Left forelimb (tissue), 1 donor: Measurements from ENCODE around the gene FGR.

Experiments used
- DNase-seq: peaks from one replicate; pipeline ENCODE4 v3.0.0-alpha.2; 2018; ENCODE audit warnings: low spot score

Gene FGR

DNA sequence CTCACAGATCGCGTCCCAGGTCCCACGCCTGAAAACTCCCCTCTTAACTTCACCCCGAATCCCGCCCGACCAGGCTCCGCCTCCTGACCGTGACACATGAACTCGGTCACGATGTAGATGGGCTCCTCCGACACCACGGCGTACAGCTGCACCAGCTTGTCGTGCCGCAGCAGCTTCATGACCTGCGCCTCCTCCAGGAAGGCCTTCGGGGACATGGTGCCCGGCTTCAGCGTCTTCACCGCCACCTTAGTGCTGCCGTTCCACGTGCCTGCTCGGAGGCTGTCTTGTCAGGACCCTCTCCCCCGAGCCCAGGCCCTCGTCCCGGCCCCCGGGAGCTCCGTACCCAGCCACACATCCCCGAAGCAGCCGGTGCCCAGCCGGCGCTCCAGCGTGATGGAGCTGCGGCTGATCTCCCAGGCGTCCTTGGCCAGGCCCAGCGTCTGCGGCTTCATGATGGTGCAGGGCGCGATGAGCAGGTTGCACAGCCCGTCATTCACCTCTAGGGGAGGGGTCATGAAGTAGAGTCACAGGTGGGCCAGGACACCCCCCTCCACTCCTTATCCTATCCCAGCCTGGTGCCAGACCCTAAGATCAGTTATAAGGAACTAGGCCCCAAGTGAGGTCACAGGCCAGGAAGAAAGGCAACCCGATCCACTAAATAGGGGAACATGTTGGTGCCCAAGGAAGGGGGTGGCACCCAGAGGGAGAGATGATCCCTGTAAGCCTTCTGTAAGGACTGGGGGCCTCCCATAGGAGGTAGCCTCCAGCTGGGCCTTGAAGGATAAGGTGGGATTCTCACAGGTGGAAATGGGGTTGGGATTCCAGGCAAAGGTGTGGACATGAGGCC, 19.4 kb downstream of the FGR start:
- no peak for DNase-seq

DNA sequence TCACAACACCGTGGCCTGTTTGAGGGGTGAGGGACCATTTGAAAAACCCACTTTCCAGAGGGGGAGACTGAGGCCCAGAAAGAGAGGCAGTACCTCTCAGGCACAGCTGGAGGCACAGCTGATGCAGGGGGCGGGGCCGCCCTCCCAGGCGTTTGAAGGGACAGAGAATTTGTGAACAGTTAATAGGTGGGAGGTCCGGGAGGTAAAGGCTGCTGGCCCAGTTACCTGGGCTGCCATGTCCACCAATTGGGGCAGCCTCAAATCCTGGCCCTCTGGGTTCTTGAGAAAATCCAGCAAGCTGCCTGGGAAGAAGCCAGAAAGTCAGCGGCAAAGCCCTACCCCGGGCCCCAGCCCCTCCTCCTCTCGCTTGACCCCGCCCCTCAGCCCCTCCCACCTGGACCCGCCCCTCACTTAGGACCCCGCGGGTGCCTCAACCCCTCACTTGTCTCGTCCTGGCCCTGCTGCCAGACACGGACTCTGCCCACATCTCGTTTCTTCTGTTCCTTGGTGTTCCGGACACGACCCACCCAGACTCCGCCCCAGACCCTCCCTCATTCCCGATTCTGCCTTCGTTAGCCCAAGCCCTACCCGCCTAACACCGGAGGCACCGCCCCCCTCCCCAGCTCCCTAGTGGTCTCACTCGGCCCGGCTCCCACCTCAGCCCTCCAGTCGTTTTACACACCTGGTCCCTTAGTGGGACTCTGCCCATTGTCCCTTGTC, 20.2 kb downstream of the FGR start:
- DNase-seq, result no peak

DNA sequence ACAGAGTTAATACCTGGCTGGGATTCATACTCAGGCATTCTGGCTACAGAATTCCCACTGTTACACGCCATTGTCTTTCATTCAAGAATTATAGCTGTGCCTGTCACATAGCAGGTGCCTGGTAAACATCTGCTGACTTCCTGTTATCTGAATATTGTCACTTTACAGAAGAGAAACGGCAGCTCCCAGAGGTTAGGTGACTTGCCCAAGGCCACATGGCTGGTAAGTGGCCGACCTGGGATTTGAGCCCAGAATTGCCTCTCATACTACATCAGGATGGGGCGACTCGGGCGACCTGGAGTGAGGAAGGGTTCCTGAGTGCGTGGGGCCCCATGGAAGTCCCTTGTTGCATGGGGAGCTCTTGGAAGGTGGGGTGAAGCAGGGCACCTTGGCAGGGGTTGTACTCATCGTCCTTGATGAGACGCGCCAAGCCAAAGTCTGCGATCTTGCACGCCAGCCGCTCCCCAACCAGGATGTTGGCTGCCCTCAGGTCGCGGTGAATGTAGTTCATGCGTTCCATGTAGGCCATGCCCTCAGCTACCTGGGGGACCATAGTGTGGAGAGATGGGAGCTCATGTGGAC, 20.9 kb downstream of the FGR start:
- no peak for DNase-seq

DNA sequence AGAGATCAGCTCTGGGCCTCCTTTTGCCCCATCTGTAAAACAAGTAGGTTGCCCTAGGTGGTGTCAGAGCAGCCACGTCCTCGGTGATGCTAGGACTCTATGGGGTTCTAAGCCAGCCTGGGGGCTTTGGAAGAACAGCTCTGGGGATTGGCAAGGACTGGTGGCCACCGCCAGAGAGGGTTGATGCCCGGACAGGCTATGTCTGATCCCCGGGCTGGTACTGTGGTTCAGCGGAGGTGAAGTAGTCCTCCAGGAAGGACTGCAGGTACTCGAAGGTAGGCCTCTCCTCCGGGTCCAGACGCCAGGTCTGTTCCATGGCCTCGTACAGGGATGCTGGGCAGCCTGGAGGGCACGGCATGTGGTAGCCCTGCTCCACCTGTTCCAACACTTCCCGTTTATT, 22.3 kb downstream of the FGR start:
- no peak for DNase-seq

DNA sequence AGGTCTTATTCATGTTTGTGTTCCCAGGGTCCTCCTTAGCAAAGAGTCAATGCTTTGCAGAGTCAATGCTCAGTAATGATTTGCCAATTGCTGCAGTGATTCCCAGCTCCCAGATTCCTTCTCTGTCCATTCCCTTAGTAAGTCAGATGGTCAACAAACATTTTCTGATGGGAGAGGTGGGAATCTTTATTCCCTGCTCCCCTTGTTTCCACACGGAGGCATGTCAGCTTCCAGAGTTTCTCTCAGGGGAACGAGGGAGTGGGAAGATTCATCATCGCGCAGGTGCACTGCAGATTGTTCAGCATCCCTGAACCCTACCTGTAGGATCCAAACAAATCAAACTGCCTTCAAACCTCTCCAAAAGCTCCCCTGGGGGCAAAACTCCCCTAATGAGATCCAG, 23.5 kb downstream of the FGR start:
- no peak for DNase-seq

DNA sequence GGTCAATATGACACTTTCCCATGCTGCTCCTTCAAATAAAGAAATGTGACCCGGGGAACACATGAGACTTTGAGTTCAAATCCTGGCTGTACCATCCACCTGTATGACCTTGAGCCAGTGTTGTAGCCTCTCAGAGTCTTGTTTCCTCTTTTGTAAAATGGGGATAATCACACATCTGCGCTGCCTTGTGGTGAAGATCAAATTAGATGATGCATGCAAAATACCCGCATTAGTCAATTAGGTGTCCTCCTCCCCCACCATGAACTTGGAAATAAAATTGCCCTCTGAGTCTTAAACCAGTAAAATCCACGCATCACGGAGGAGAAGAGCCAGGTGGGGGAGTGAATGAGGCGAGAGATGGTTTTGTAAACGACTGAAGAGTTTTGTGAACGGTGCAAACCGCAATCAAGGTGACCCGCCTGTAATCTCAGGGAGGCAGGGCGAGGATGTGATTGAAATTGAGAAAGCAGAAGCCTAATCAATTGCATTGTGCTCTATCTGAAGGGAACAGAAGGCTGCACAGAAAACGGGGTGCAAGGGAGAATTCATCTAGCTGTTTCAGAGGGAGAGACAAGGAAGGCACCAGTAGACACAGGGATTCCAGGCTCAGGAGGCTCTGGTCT, 25.3 kb downstream of the FGR start:
- no peak for DNase-seq

DNA sequence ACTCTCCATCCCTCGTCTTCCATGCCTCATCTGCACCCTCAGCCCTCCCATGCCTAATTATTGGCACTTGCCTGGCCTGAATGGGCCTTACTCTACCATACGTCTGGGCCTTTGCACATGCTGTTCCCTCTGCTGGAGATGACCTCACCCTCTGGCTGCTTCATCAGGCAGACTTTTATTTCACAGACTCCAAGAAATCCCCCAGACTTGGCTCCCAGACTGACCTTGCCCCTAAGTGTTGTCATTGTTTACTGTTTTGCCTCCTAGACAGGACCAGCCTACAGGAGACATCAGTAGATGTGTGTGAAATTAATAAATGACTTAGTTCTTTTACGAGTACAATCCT, 25.8 kb downstream of the FGR start:
- no peak for DNase-seq

DNA sequence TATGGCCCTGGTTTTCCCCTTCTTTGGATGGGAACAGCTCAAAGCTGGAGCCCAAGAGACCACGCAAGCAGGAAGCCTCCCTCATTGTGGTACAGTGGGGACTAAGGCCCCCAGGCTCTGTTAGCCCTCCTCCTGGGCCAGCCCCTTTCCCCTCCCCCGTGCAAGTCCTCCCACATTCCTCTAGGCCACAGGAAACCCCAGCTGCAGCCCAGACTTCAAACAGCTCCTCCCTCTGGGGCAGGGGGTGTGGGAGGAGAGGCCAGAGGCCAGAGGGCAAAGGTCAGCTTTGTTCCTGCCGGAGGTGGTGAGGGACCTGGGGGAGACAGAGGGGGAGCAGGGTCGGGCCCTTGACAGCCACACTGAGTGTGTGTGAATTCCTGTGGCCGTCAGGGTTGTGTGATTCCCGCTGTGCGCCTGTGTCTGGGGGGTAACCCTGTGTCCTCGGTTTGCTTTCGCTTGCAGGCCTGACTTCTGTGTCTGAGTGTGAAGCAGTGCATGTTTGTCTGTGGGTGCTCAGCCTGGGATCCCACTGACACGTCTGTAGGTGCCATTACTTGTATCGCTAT, 27.7 kb downstream of the FGR start:
- DNase-seq, result no peak

DNA sequence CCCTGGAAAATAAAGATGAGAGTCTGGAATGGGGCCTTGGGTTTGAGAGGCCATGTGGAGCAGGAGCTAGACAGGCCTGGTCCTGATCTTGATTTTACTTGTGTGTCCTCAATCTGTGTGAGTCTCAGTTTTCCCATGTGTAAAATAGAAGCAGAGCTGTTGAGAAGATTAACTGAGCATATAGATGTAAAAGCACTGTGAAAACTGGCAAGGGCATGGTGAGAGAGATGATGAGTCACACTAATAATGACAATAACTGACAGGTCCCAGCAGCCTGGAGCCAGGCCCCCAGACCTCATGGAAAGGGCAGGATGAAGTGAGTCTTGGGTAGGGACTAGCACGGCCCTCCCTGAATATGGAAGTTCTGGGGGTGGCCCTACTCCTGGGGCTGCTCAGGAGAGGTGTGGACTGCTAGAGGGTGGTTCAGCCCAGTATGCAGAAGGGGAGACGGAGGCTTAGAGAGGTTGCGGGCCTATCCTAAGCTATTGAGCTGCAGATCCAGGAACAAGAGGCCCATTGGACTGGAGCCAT, 28.2 kb downstream of the FGR start:
- no peak for DNase-seq

DNA sequence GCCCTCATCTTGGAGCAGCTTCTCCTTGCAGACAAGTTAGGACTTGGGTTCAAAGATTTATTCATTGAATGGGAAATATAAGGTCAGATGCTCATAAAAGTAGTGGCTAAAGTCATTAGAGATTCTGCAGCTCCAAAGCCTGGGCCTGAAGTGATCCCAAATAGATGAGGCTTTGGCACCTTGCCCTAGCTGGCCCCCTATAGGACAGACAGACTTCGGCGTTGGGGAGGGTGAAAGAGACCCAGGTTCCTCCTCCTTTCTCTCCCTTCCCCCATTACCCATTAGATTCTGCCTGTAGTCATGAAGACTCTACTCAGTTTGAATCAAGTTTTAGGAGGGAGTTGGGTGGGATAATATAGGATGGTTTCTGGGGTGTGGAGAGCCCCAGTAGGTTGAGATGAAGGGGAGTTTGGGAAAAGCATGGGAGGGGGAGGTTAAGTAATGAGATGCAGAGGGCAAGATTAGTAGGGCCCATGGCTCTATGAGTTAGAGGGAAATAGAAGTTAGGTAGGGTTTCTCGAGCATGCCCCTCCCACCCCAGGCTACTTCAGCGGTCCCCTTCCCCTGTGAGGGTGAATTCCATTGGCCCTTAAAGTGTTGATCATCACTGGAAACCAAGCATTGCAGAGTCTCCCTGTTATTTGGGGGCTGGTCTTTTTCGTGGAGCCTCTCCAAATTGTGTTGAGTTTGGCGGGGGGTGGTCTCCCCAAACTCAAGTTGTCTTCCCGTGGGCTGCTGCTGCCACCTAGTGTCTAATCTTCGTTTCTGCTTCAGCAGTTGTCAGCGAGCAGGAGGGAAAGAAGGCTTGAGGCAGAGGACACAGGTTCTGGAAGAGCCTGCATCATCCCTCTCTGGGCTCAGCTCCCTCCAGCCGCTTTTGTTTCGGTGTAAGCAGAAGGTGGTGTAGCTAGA, 28.9 kb downstream of the FGR start:
- DNase-seq, result peak; percentile 82

DNA sequence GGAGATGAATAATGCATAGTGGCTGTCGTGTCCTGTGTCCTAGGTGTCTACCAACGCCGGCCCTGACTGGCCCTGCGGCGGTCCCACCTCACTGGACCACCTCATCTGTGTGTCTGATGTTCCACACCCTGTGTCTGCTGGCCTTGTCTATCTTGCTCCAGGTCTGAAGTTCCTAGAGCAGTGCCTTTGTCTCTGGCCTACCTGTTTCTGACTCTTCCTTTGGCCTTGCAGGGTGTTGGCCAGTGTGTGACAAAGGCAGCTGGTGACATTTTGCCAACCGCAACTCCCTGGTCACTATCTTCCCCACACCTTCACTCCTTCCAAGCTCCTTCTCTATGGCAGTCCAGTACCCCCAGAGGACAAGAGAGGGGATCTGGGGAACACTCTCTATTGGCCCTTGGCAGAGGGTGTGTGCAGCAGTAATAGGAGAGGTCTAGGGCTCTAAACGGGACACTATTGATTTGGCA, 29.7 kb downstream of the FGR start:
- DNase-seq, result no peak

DNA sequence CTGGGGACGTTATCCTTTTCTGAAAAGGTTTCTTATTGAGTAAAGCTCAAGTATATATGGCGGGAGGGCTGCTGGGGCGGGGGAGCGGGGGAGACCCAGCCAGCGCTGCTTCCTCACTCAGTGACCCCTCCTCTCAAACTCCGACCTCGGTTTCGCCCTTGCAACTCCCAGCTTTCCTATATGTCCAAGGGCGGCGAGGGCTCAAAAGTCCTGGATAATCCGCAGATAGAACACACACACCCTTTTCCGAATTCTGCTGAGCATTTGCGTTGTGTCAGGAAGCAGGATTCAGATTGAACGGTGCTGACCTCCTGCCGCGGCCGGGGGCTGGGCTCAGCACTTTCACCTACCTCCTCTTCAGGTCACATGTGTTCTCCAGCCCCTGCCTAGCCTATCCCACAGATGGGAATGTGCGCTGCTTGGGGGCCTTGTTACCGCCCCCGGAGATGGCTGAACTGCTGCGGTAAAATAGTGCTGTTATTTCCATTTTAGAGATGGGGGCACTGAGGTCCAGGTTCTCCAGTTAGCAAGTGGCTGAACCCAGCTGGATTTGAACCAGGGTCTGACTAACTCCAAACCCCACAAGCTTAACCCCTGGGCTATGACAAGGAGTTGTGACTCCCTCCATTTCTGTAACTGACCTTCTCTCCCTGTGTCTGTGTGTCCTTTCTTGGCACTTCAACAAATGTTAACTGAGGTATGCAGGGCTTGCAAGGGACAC, 30.2 kb downstream of the FGR start:
- no peak for DNase-seq

DNA sequence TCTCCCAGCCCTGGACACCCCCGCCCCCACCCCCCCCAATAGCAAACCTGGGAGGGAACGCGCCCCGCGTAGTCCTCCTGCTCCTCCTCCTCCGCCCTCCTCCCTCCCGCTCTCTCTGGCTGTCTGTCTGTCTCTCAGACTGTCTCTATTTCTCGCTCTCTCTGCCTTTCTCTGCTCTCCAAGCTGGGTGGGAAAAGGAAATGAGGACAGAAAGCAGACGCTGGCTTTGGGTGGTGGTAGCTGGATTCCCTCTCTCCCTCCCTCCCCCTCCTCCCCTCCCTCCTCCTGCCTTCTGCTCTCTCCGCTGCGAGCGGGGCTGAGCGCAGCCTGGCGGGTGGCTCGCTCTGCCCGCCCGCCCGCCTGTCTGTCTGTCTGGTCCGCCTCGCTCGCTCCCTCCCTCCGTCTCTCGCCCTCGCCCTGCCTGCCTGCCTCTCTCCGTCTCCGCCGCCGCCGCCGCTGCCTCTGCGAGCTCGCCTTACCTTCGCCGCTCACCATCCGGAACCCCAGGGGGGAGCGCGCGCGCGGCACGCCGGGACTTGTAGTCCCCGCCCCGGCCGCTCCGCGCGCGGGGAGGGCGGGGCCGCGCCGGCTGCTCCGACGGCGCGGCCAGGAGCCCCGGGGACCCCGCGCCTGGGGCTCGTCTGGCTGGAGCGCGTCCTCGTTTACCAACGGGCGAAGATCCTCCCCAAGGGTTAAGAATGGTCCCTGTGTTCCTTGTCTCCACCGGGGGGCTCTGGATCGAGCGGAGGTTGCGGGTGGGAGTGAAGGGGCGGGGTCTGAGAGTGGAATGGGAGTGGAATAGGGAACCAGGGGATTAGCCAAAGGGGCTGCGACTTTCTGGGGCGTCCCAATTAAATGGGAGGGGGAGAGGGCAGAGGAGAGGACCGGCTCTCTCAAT, 31.1 kb downstream of the FGR start, which contains the start of gene AHDC1:
Gene AHDC1, minus strand, starts transcription at position 464 of the 898 bp plus-strand sequence. CDS start 52,029 bp downstream, outside the sequence.
- peak; percentile 95 for DNase-seq

DNA sequence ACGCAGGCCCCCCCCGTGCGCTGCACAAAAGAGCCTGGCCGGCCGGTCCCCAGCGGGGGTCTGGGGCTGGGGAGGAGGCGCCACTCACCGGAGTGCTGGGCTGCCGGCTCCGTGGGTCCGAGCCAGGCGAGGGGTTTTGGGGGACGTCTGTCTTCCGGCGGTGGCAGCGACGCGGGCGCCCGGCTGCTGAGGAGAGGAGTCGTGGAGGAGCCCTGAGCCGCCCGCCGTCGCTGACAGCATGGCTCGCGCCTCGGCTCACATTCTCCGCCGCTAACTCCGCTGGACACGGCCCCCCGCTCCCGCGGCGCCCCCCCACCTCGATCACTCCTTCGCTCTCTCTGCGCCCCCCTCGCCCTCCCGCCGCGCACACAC, 31.7 kb downstream of the FGR start:
- DNase-seq, result no peak

DNA sequence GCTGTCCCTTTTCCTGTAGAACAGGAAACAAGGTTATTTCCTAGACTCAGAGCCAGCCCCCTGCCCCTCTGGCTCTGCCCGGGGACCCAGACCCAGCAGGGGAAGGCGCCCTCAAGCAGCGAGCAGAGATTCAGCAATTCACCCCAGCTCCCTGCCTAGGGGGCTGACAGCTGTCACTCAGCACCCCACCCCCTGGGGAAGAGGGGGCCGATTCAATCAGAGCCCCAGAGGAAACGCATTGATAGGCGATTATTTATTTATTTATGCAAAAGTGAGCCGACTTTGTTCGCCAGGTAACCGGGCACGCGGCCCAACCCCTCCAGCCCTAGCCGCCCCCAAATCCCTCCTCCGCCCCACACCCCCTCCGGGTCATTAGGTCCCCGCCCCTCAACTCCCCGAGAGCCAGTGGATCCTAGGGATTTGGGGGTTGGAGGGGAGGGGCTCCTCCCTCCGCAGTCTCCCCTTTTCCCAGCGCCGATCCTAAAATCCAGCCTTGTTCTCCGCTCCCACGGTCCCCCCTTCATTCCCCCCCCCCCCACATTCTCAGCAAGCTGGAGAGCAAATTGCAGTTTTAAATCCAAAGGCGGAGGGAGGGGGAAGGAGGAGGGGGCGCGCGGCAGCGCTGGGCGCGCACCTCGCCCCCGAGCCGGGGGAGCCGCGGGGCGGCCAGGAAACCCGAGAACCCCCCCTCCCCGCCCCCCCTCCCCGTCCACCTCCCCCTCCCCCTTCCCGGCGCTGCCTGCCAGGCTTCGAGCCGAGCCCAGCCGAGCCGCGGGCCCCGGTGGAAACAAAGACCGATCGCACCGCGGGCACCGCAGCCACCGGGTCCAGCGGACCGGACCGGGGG, 32.3 kb downstream of the FGR start:
- DNase-seq, result peak; percentile 86

DNA sequence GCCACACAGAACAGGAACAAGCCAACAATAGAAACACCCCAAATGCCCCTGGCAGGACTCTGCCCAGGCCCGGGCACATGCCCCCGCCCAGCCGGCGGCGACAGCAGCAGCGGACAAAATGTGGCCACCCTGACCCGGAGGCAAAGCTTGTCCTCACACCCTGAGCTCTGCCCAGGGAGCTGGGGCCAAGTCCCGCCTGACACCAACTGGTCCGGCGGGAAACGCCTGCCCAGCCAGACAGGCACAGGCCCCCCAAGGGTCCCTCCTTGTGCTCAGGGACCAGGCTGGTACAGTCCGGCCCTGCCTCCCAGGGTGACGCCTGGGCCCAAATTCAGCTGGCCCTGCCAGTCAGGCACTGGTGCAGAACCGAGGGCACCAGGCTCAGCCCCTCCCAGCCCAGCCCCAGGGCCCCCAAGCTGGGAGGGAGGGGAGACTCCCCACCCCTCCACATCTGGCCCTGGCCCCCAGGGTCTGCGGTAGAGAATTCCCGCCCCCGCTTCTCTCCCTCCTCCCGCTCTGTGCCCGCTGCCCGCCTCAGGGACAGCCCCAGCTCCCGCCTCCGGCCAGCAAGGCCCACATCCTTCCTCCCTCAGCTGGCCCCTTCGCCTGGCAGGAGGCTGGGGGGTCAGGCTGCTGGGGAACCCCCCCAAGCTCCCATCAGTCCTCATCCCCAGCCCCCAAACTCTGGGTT, 33.1 kb downstream of the FGR start:
- DNase-seq, result peak; percentile 80

DNA sequence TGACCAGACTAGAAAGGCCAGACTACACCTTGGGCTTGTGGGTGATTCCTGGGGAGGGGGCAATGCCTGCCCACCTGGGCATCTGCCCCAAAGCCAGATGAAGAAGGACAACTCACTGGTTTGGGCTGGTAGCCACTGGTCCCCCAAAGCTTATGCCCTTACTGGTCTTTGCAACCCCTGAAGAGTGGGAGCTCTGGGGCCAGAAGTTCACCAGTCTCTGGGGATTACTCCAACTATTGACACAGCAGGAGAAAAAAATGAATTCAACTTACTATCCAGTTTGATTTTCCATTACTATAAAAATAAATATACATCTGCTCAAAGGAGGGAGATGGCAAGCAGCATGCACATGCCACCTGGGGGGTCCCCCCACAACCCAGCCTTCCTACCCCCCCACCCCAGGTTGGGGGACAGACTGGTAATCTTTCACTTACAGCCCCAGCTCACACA, 33.6 kb downstream of the FGR start:
- no peak for DNase-seq
